UCSD-AML1 (cell line): Measurements from ENCODE around the gene PPP1R9B.

Experiments
- DNase-seq: peaks from one replicate; lab custom pipeline; 2025; ENCODE audit not compliant: unreplicated experiment; lab: John Stamatoyannopoulos, UW

Gene PPP1R9B

GRCh38 chr17:50174444-50174843 lies 24.0 kb upstream of the PPP1R9B start:
- no peak for DNase-seq

- DNase-seq: no peak
Observed at GRCh38 chr17:50173335-50173941, 23.0 kb upstream of the PPP1R9B start.

- DNase-seq: no peak
Observed at GRCh38 chr17:50172936-50173334, 22.5 kb upstream of the PPP1R9B start.

GRCh38 chr17:50172130-50172529 lies 21.7 kb upstream of the PPP1R9B start:
- DNase-seq: no peak

- DNase-seq: no peak
Observed at GRCh38 chr17:50171371-50172071, 21.0 kb upstream of the PPP1R9B start.

- no peak for DNase-seq
Observed at GRCh38 chr17:50170662-50171370, 20.3 kb upstream of the PPP1R9B start.

GRCh38 chr17:50169881-50170459 lies 19.5 kb upstream of the PPP1R9B start:
- DNase-seq: no peak

- DNase-seq: peak; percentile 76
Observed at GRCh38 chr17:50169121-50169764, 18.8 kb upstream of the PPP1R9B start.

- DNase-seq: no peak
Observed at GRCh38 chr17:50168319-50168718, 17.8 kb upstream of the PPP1R9B start.

GRCh38 chr17:50167371-50167770 lies 16.9 kb upstream of the PPP1R9B start:
- no peak for DNase-seq

GRCh38 chr17:50166518-50167181 lies 16.2 kb upstream of the PPP1R9B start:
- no peak for DNase-seq

GRCh38 chr17:50165867-50166517 lies 15.5 kb upstream of the PPP1R9B start, which contains the start of gene SGCA:
Gene SGCA (plus strand): TSS chr17:50166005. CDS start chr17:50166041, 36 bp downstream.
- DNase-seq: no peak

- no peak for DNase-seq
Observed at GRCh38 chr17:50165466-50165865, 15.0 kb upstream of the PPP1R9B start.

- no peak for DNase-seq
Observed at GRCh38 chr17:50165066-50165465, 14.6 kb upstream of the PPP1R9B start.

- DNase-seq: no peak
Observed at GRCh38 chr17:50164697-50164988, 14.2 kb upstream of the PPP1R9B start.

- peak; percentile 64 for DNase-seq
Observed at GRCh38 chr17:50163843-50164696, 13.6 kb upstream of the PPP1R9B start.

GRCh38 chr17:50162466-50163254 lies 12.2 kb upstream of the PPP1R9B start:
- no peak for DNase-seq

GRCh38 chr17:50161911-50162288 lies 11.4 kb upstream of the PPP1R9B start:
- DNase-seq: no peak
